Measurements from ENCODE around the gene IGSF23. TPM values are rescaled to one million over a fixed set of nuclear protein-coding genes. Genes with fewer than 3 reads are reported as not detected.

The IGSF23 gene
- total RNA-seq, 4 donors from 2014 or later: not detected

- Histone ChIP-seq H3K27me3 (no peaks in the 10 kb centered on the region), H3K4me1 (no peaks in the 10 kb centered on the region), H3K4me3 (no peak overlapping the region), H3K9me3 (no peaks in the 10 kb centered on the region), H3K36me3 (peaks cover 0 to 32% of the 10 kb centered on the region in 2 donors), H3K27ac (no peak overlapping the region)
- DNase-seq (no peak), ATAC-seq (no peak)
- in situ Hi-C loops (cut with MboI; ENCODE audit: low sequenced_read_pairs in 4 of 4): no loop called here
- intact Hi-C loops (cut with DNase I; ENCODE audit: low total_unique reads): no loop called here
- TF ChIP-seq CTCF (IDR thresholded peaks at IDR 0.05 in 4 of 5, conservative IDR thresholded peaks at IDR 0.05 in 1 of 5) (no peak), POLR2A (IDR thresholded peaks at IDR 0.05) (no peak)
Measured at GRCh38 chr19:44673510-44673909, 60.1 kb downstream of the IGSF23 start.

DNA sequence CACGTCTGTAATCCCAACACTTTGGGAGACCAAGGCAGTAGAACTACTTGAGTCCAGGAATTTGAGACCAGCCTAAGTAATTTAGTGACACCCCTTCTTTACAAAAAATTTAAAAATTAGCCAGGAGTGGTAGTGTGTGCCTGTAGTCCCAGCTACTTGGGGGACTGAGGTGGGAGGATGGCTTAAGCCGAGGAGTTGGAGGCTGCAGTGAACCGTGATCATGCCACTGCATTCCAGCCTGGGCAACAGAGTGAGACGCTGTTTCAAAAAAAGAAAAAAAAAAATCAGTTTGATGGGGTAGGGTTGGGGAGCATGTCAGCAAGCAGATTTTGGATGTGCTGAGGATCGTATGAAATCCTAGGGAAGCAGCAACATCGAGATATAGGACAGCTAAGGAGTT lies 62.2 kb downstream of the IGSF23 start:
- DNase-seq (no peak), ATAC-seq (no peak)
- TF ChIP-seq CTCF (IDR thresholded peaks at IDR 0.05 in 4 of 5, conservative IDR thresholded peaks at IDR 0.05 in 1 of 5): no peak
- no peak for TF ChIP-seq POLR2A (IDR thresholded peaks at IDR 0.05)
- intact Hi-C loops (cut with DNase I; ENCODE audit: low total_unique reads) (no loop called here), in situ Hi-C loops (cut with MboI; ENCODE audit: low sequenced_read_pairs in 4 of 4) (no loop called here)
- Histone ChIP-seq H3K27me3 (no peaks in the 10 kb centered on the region), H3K9me3 (no peaks in the 10 kb centered on the region), H3K4me3 (no peak overlapping the region), H3K27ac (no peak overlapping the region), H3K36me3 (peaks cover 0 to 49% of the 10 kb centered on the region in 2 donors), H3K4me1 (no peaks in the 10 kb centered on the region)

- intact Hi-C loops (cut with DNase I; ENCODE audit: low total_unique reads) (no loop called here), in situ Hi-C loops (cut with MboI; ENCODE audit: low sequenced_read_pairs in 4 of 4) (no loop called here)
- Histone ChIP-seq H3K4me3 (no peak overlapping the region), H3K9me3 (no peaks in the 10 kb centered on the region), H3K27ac (no peak overlapping the region), H3K36me3 (peaks cover 0 to 65% of the 10 kb centered on the region in 2 donors), H3K27me3 (no peaks in the 10 kb centered on the region), H3K4me1 (no peaks in the 10 kb centered on the region)
- ATAC-seq: no peak
- TF ChIP-seq POLR2A (IDR thresholded peaks at IDR 0.05): no peak
- TF ChIP-seq CTCF (IDR thresholded peaks at IDR 0.05 in 4 of 5, conservative IDR thresholded peaks at IDR 0.05 in 1 of 5): no peak
- DNase-seq: no peak
Measured at GRCh38 chr19:44677019-44677811, 63.9 kb downstream of the IGSF23 start.

DNA sequence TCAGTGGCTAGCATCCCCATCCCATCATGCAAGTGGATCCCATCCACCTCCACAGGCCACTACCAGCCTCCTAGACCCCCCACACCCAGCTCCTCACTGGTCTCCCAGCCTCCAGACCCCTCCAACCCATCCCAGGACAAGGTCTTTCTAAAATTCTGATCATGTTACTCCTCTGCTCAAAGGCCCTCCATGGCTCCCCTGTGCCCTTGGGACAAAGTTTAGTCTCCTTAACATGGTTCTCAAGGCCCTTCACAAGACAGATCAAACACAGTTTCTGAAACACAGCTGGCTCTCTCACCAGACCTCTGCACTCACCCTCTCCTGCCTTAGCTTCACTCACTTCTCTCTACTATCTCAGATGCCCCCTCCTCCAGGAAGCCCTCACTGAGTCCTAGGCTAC lies 67.2 kb downstream of the IGSF23 start:
- ATAC-seq (no peak), DNase-seq (no peak)
- no peaks in the 10 kb centered on the region for H3K4me1 ChIP-seq
- in situ Hi-C loops (cut with MboI; ENCODE audit: low sequenced_read_pairs in 4 of 4) (no loop called here), intact Hi-C loops (cut with DNase I; ENCODE audit: low total_unique reads) (no loop called here)
- no peak overlapping the region for H3K27ac ChIP-seq
- no peak overlapping the region for H3K4me3 ChIP-seq
- H3K9me3 ChIP-seq: no peaks in the 10 kb centered on the region
- no peak for TF ChIP-seq POLR2A (IDR thresholded peaks at IDR 0.05)
- no peaks in the 10 kb centered on the region for H3K27me3 ChIP-seq
- peaks cover 0 to 67% of the 10 kb centered on the region in 2 donors for H3K36me3 ChIP-seq

GRCh38 chr19:44681992-44682790 lies 68.8 kb downstream of the IGSF23 start:
- in situ Hi-C loops (cut with MboI; ENCODE audit: low sequenced_read_pairs in 4 of 4) (no loop called here), intact Hi-C loops (cut with DNase I; ENCODE audit: low total_unique reads) (no loop called here)
- peaks cover 0 to 54% of the 10 kb centered on the region in 2 donors for H3K36me3 ChIP-seq

More at GRCh38 chr19:44681992-44682790, 68.8 kb downstream of the IGSF23 start:
- Histone ChIP-seq H3K9me3 (no peaks in the 10 kb centered on the region), H3K4me3 (no peak overlapping the region), H3K27me3 (no peaks in the 10 kb centered on the region), H3K4me1 (no peaks in the 10 kb centered on the region), H3K27ac (no peak overlapping the region)
- TF ChIP-seq POLR2A (IDR thresholded peaks at IDR 0.05): no peak
- TF ChIP-seq CTCF (IDR thresholded peaks at IDR 0.05 in 4 of 5, conservative IDR thresholded peaks at IDR 0.05 in 1 of 5): no peak
- ATAC-seq: no peak
- no peak for DNase-seq

Measured in gastrocnemius medialis (tissue), 4 donors.